Smooth muscle cell (in vitro differentiated cells): Measurements from ENCODE around the gene TBC1D22A. TPM values are rescaled to one million over a fixed set of nuclear protein-coding genes. Genes with fewer than 3 reads are reported as not detected.

Experiments
- DNase-seq: peaks from one replicate; lab custom pipeline; 2025; ENCODE audit not compliant: unreplicated experiment; lab: John Stamatoyannopoulos, UW
- H2AFZ ChIP-seq: fragments of 200-600 bp; sonication (generic); 2 replicates; pipeline ENCODE4 v1.6.0; 2016; ENCODE audit warnings: antibody characterized with exemption, low read depth, mild to moderate bottlenecking
- H3F3A ChIP-seq: fragments of 200-600 bp; sonication (generic); 2 replicates; pipeline ENCODE4 v1.6.0; 2017; ENCODE audit warnings: antibody characterized with exemption, low read depth
- H3K27ac ChIP-seq: fragments of 200-600 bp; sonication (generic); 2 replicates; pipeline ENCODE4 v1.5.1; 2016; ENCODE audit warnings: low read depth, mild to moderate bottlenecking
- H3K27me3 ChIP-seq: fragments of 200-600 bp; sonication (generic); 2 replicates; pipeline ENCODE4 v1.6.1; 2016; ENCODE audit warnings: low read depth, mild to moderate bottlenecking
- H3K36me3 ChIP-seq: fragments of 200-600 bp; sonication (generic); 2 replicates; pipeline ENCODE4 v1.5.1; 2016; ENCODE audit warnings: low read depth
- H3K4me1 ChIP-seq: fragments of 200-600 bp; sonication (generic); 2 replicates; pipeline ENCODE4 v1.5.1; 2016; ENCODE audit warnings: low read depth
- H3K4me2 ChIP-seq: fragments of 200-600 bp; sonication (generic); 2 replicates; pipeline ENCODE4 v1.6.0; 2016; ENCODE audit warnings: mild to moderate bottlenecking
- H3K4me3 ChIP-seq: fragments of 200-600 bp; sonication (generic); 2 replicates; pipeline ENCODE4 v1.5.1; 2016; ENCODE audit warnings: mild to moderate bottlenecking
- H3K79me2 ChIP-seq: fragments of 200-600 bp; sonication (generic); 2 replicates; pipeline ENCODE4 v1.6.0; 2016; ENCODE audit warnings: low read depth, mild to moderate bottlenecking
- H3K9ac ChIP-seq: fragments of 200-600 bp; sonication (generic); 2 replicates; pipeline ENCODE4 v1.6.0; 2016; ENCODE audit warnings: low read depth
- H3K9me3 ChIP-seq: fragments of 200-600 bp; sonication (generic); replicated peaks from 2 replicates; pipeline ENCODE4 v1.5.1; 2016; ENCODE audit warnings: low read depth
- H4K20me1 ChIP-seq: fragments of 200-600 bp; sonication (generic); 2 replicates; pipeline ENCODE4 v1.6.0; 2016; ENCODE audit warnings: low read depth
- WGBS: methylation state at CpG from one replicate; pipeline ENCODE4 v1.1.7; 2016; ENCODE audit warnings: low lambda C conversion rate; 5-methylcytosine and 5-hydroxymethylcytosine counted together
- polyA plus RNA-seq: library from polyadenylated mRNA; unstranded; fragments of >200 nt; fragmentation: Nextera tagmentation; extraction: Ambion mirVana; gene quantifications from 2 replicates; pipeline ENCODE4 v1.2.1, GENCODE V29; 2016
- total RNA-seq: library from RNA; depleted of rRNA; stranded (reverse); fragments of >200 nt; gene quantifications from 2 replicates; pipeline ENCODE4 v1.2.3, GENCODE V29; 2014
- TF ChIP-seq, protein P1 (sequence below): fragments of 200-600 bp; sonication (generic); IDR thresholded peaks from 2 replicates; pipeline ENCODE4 v1.5.1; 2017; ENCODE audit warnings: borderline replicate concordance, mild to moderate bottlenecking, antibody characterized with exemption; ENCODE audit not compliant: insufficient read depth, poor library complexity, severe bottlenecking

TBC1D22A gene
- total and polyA plus RNA-seq, 2 experiments from 2014 or later = 12.5 to 14.4 TPM

DNA sequence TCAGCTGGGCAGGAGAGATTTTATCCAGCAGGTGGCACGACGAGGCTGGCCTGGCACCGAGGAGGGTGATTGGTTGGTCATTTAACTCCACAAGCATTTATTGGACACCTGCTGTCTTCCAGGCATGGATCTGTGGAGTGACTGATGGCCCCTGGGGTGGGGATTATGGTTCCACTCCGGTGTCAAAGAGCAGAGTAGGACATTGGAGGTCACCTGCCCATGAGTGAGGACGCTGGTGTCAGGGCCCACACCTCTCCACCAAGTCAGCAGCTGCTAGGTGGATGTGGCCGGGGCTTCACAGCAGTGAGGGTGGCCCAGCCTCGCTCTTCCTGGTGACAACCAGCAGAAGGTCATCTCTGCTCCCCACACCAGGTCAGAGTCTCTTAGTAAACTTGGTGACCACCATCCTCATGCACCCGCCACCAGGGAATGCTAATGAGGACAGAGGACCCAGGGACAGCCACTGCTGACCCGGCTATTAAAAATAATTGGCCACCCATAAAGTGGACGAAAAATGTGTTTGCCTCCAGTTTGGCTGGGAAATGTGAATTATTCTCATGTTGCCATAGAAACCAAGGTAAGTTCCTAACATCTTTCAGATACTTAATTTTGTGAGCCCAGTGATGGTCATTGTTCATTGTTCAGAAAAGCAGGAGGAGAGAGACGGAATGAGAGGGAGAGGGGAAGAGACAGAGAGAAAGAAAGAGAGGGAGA is 428.7 kb downstream of the TBC1D22A start:
- Histone ChIP-seq H3K79me2 (no peaks in the 10 kb centered on the region), H3K27ac (no peak overlapping the region), H3K36me3 (no peaks in the 10 kb centered on the region), H3K4me1 (no peaks in the 10 kb centered on the region), H3K9me3 (peaks cover under 1% of the 10 kb centered on the region), H3K4me2 (no peak overlapping the region), H3K4me3 (no peak overlapping the region), H3F3A (no peaks in the 10 kb centered on the region), H4K20me1 (no peaks in the 10 kb centered on the region), H3K27me3 (no peaks in the 10 kb centered on the region), H2AFZ (no peak overlapping the region), H3K9ac (no peak overlapping the region)
- DNase-seq = no peak
- 80% methylated on average over 11 of the region's 11 CpGs for WGBS
- TF ChIP-seq, protein P1, sequence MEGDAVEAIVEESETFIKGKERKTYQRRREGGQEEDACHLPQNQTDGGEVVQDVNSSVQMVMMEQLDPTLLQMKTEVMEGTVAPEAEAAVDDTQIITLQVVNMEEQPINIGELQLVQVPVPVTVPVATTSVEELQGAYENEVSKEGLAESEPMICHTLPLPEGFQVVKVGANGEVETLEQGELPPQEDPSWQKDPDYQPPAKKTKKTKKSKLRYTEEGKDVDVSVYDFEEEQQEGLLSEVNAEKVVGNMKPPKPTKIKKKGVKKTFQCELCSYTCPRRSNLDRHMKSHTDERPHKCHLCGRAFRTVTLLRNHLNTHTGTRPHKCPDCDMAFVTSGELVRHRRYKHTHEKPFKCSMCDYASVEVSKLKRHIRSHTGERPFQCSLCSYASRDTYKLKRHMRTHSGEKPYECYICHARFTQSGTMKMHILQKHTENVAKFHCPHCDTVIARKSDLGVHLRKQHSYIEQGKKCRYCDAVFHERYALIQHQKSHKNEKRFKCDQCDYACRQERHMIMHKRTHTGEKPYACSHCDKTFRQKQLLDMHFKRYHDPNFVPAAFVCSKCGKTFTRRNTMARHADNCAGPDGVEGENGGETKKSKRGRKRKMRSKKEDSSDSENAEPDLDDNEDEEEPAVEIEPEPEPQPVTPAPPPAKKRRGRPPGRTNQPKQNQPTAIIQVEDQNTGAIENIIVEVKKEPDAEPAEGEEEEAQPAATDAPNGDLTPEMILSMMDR = no peak

DNA sequence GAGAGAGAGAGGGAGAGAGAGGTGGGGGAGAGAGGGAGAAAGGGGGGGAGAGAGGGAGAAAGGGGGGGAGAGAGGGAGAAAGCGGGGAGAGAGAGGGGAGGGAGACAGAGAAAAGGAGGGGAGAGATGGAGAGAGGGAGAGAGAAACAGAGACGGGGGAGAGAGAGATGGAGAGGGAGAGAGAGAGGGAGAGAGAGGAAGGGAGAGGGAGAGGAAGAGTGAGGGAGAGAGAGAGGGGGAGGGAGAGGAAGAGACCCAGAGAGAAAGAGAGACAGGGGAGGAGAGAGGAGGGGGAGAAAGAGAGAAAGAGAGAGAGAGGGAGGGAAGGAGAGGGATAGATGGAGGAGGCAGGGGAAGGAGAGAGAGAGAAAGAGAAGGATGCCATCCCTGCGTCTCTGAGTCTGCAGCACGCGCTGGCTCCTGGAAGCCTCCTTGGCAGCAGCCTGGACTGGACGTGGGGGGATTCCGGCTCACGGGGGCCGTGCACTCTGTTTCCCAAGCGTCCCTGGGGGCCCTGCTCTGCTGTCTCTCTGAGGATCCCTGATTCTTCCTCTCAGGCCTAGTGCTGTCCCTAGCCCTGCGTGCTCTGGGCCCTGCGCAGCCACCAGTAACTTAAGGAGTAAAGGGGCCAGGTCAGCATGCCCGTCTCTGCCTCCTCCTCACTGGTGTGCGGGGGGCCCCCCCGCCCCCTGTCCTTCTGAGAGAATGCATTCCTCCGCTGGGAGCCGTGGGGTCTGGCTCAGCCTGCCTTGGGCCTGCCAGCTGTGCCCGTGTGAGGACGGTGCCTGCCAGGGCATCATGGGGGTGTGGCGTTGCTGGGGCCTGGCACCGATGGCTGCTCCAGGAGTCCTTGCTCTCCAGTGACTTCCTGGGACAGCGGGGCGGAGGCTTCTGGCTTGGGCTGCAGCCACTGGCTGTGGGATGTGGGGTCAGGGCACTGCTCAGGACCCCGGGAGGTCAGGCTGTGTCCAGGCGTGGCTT is 429.5 kb downstream of the TBC1D22A start:
- Histone ChIP-seq H4K20me1 (no peaks in the 10 kb centered on the region), H3K4me1 (no peaks in the 10 kb centered on the region), H3K27ac (no peak overlapping the region), H3F3A (no peaks in the 10 kb centered on the region), H3K9me3 (no peaks in the 10 kb centered on the region), H3K4me3 (no peak overlapping the region), H3K27me3 (no peaks in the 10 kb centered on the region), H3K9ac (no peak overlapping the region), H3K36me3 (no peaks in the 10 kb centered on the region), H3K79me2 (no peaks in the 10 kb centered on the region), H3K4me2 (no peak overlapping the region), H2AFZ (no peak overlapping the region)
- DNase-seq = no peak
- WGBS = 87% methylated on average over 24 of the region's 25 CpGs
- TF ChIP-seq, protein P1 = no peak

DNA sequence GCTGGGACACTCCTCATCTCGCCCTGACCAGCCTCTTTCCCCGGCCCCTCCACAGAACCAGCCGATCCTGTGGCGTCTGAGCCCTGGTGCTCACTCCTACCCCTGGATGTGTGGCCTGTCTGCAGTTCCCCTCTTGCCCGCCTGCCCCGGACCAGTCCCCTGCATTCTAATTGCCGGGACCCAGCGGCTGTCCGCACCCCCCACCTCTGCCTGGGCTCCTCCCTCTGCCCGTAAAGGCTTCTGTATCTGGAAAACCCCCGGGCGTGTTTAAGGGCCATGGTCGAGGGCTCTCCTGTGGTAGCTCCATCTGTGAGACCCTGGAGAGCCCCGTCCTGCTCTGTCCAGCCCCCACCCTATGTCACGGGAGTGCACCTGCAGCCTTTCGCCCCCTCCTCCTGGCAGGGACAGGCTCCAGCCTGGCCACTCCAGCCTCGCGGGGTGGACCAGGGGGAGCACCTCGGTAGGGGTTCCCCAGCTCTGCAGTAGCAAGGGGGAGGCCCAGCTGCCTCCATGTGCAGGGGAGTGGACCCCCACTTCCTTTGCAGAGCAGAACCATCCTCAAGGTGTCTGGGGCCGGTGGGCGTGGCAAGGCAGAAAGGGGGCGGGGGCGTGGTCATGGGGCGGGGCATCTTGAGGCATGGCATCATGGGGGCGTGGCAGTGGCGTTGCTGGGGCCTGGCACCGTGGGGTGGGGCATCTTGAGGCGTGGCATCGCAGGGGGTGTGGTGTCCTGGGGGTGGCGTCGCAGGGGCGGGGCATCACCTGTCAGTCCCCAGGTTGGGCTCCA is 430.4 kb downstream of the TBC1D22A start:
- Histone ChIP-seq H3K9me3 (no peaks in the 10 kb centered on the region), H3K79me2 (no peaks in the 10 kb centered on the region), H3K4me3 (no peak overlapping the region), H3K27ac (no peak overlapping the region), H3K9ac (no peak overlapping the region), H2AFZ (no peak overlapping the region), H3K27me3 (no peaks in the 10 kb centered on the region), H4K20me1 (no peaks in the 10 kb centered on the region), H3K4me2 (no peak overlapping the region), H3K36me3 (no peaks in the 10 kb centered on the region), H3K4me1 (no peaks in the 10 kb centered on the region), H3F3A (no peaks in the 10 kb centered on the region)
- TF ChIP-seq, protein P1 = no peak
- DNase-seq = no peak
- WGBS = 91% methylated on average over 24 of the region's 32 CpGs
